ENCODE results near the gene CA5A. TPM values are rescaled to one million over a fixed set of nuclear protein-coding genes. Genes with fewer than 3 reads are reported as not detected.

Gene CA5A
- total RNA-seq, 1 experiment from 2014 or later, result not detected

GRCh38 chr16:87960296-87960695, 24.0 kb upstream of the CA5A start:
- H3K4me3 ChIP-seq (replicated peaks in 1 of 2; ENCODE audit: low read depth in 1 of 2, low read length in 2 of 2), result no peak overlapping the region
- peaks cover 0 to 3% of the 10 kb centered on the region in 2 experiments; a peak in 1 of 4 replicates for H3K36me3 ChIP-seq (ENCODE audit: control insufficient read depth in 1 of 2, insufficient read depth in 2 of 2, low read length in 2 of 2)
- H3K27ac ChIP-seq (ENCODE audit: low read depth, low read length), result no peak overlapping the region
- no peaks in the 10 kb centered on the region for H4K20me1 ChIP-seq (ENCODE audit: insufficient read depth)
- POLR2A ChIA-PET, result no interaction called here
- H3K9me3 ChIP-seq (ENCODE audit: control insufficient read depth in 1 of 2, insufficient read depth in 1 of 2, low read depth in 1 of 2, low read length in 2 of 2), result no peaks in the 10 kb centered on the region
- RAD21 ChIA-PET (ENCODE audit: low non-redundant PET in 1 of 2, low total read pairs in 2 of 2, uncharacterized antibody in 2 of 2, unreplicated experiment in 2 of 2), result no interaction called here
- no peak overlapping the region for H3K9ac ChIP-seq (ENCODE audit: low read length)
- no peaks in the 10 kb centered on the region for H3K4me1 ChIP-seq (ENCODE audit: control insufficient read depth in 1 of 2, insufficient read depth in 2 of 2, low read length in 2 of 2)
- no peak overlapping the region for H2AFZ ChIP-seq (ENCODE audit: low read depth, low read length, poor library complexity, severe bottlenecking)
- H3K9me2 ChIP-seq (ENCODE audit: insufficient read depth), result no peaks in the 10 kb centered on the region
- H3K79me2 ChIP-seq (ENCODE audit: insufficient read depth, low read length), result peaks cover 93% of the 10 kb centered on the region
- DNase-seq (ENCODE audit: low read depth, low spot score) (no peak), ATAC-seq (no peak)
- intact Hi-C loops (cut with micrococcal nuclease), result no loop called here
- TF ChIP-seq EGR1 (IDR thresholded peaks at IDR 0.05; ENCODE audit: low read depth) (no peak), SRF (IDR thresholded peaks at IDR 0.05; ENCODE audit: low read depth) (no peak), CBX3 (IDR thresholded peaks at IDR 0.05; ENCODE audit: low read depth) (no peak), ATF3 (IDR thresholded peaks at IDR 0.05) (no peak), ZNF274 (IDR thresholded peaks at IDR 0.05; ENCODE audit: low read depth, low read length) (no peak), SIN3A (IDR thresholded peaks at IDR 0.05; ENCODE audit: low read depth) (no peak)
- TF ChIP-seq, protein P1, sequence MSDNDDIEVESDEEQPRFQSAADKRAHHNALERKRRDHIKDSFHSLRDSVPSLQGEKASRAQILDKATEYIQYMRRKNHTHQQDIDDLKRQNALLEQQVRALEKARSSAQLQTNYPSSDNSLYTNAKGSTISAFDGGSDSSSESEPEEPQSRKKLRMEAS (IDR thresholded peaks at IDR 0.05), result no peak
- no peaks in the 10 kb centered on the region for H3K27me3 ChIP-seq (ENCODE audit: insufficient read depth, low read length)
- CTCF ChIA-PET, result interaction anchor here (0.8 kb wide), 1 partner anchor 477 kb away, joined by 3 read pairs; no protein-coding TSS in a partner anchor
- no TSS peak for BruUV-seq (replicated peaks)
- no peak overlapping the region for H3K4me2 ChIP-seq (ENCODE audit: low read length)

DNA sequence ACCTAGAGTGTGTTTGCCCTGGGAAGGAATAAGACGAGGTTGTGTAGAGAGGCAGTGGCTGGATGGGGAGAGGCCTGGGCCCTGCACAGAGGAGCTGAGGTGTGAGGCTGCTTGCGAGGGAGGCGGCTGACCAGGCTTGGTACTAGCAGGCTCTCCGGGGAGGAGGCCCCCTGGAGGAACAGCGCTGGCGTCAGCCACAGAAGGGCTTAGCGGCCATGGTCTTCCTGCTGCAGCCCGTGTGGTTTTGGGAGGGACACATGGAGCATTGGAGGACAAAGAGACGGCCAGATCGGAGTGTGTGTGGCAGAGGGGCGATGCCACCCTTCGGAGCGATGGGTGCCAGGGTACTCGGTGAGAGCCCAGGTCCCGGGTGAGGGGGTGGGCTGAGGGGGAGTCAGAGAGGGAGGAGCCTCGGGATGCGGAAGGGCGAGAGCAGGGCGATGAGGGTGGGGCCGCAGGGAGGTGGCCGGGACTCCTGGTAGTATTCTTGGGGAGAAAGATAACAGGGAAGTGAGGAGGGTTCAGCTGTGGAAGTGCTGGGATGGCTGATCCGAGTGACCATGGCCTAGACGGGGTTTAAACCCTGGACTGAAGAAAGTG, 23.2 kb upstream of the CA5A start:
- peaks cover 0 to 11% of the 10 kb centered on the region in 2 experiments; a peak in 1 of 4 replicates for H3K36me3 ChIP-seq (ENCODE audit: control insufficient read depth in 1 of 2, insufficient read depth in 2 of 2, low read length in 2 of 2)
- ChIA-PET POLR2A (no interaction called here), RAD21 (ENCODE audit: low non-redundant PET in 1 of 2, low total read pairs in 2 of 2, uncharacterized antibody in 2 of 2, unreplicated experiment in 2 of 2) (no interaction called here), CTCF (no interaction called here)
- no peaks in the 10 kb centered on the region for H3K4me1 ChIP-seq (ENCODE audit: control insufficient read depth in 1 of 2, insufficient read depth in 2 of 2, low read length in 2 of 2)
- no peaks in the 10 kb centered on the region for H3K9me2 ChIP-seq (ENCODE audit: insufficient read depth)
- no peak overlapping the region for H3K9ac ChIP-seq (ENCODE audit: low read length)
- intact Hi-C loops (cut with micrococcal nuclease), result no loop called here
- H3K27me3 ChIP-seq (ENCODE audit: insufficient read depth, low read length), result no peaks in the 10 kb centered on the region
- H3K27ac ChIP-seq (ENCODE audit: low read depth, low read length), result no peak overlapping the region
- H3K4me2 ChIP-seq (ENCODE audit: low read length), result no peak overlapping the region
- ATAC-seq, result no peak
- no peaks in the 10 kb centered on the region for H3K9me3 ChIP-seq (ENCODE audit: control insufficient read depth in 1 of 2, insufficient read depth in 1 of 2, low read depth in 1 of 2, low read length in 2 of 2)
- no peak overlapping the region for H2AFZ ChIP-seq (ENCODE audit: low read depth, low read length, poor library complexity, severe bottlenecking)
- no peaks in the 10 kb centered on the region for H4K20me1 ChIP-seq (ENCODE audit: insufficient read depth)
- no TSS peak for BruUV-seq (replicated peaks)
- DNase-seq (ENCODE audit: low read depth, low spot score), result no peak
- H3K79me2 ChIP-seq (ENCODE audit: insufficient read depth, low read length), result peaks cover 94% of the 10 kb centered on the region
- no peak overlapping the region for H3K4me3 ChIP-seq (replicated peaks in 1 of 2; ENCODE audit: low read depth in 1 of 2, low read length in 2 of 2)
- TF ChIP-seq ATF3 (IDR thresholded peaks at IDR 0.05) (no peak), FOSL1 (IDR thresholded peaks at IDR 0.05; ENCODE audit: low read depth) (no peak), EZH2phosphoT487 (IDR thresholded peaks at IDR 0.05; ENCODE audit: borderline replicate concordance) (no peak), POLR2A (IDR thresholded peaks at IDR 0.05; ENCODE audit: borderline replicate concordance, extremely low read depth, insufficient read depth, insufficient read length) (no peak), ELF1 (IDR thresholded peaks at IDR 0.05; ENCODE audit: borderline replicate concordance, low read depth) (no peak), RAD21 (IDR thresholded peaks at IDR 0.05; ENCODE audit: low read depth) (no peak), EGR1 (IDR thresholded peaks at IDR 0.05; ENCODE audit: low read depth) (no peak), REST (IDR thresholded peaks at IDR 0.05; ENCODE audit: low read depth) (no peak), SP1 (IDR thresholded peaks at IDR 0.05; ENCODE audit: low read depth) (no peak)
- TF ChIP-seq, protein P2, sequence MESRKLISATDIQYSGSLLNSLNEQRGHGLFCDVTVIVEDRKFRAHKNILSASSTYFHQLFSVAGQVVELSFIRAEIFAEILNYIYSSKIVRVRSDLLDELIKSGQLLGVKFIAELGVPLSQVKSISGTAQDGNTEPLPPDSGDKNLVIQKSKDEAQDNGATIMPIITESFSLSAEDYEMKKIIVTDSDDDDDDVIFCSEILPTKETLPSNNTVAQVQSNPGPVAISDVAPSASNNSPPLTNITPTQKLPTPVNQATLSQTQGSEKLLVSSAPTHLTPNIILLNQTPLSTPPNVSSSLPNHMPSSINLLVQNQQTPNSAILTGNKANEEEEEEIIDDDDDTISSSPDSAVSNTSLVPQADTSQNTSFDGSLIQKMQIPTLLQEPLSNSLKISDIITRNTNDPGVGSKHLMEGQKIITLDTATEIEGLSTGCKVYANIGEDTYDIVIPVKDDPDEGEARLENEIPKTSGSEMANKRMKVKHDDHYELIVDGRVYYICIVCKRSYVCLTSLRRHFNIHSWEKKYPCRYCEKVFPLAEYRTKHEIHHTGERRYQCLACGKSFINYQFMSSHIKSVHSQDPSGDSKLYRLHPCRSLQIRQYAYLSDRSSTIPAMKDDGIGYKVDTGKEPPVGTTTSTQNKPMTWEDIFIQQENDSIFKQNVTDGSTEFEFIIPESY (IDR thresholded peaks at IDR 0.05; ENCODE audit: extremely low read depth, insufficient replicate concordance, low read length), result no peak
